ENCODE data around the gene WNK1. TPM values are rescaled to one million over a fixed set of nuclear protein-coding genes. Genes with fewer than 3 reads are reported as not detected.
"Not testable (repeated sequence)": the region's sequence is repeated elsewhere in the genome, so short reads cannot be mapped to it uniquely, and the experiment has no call there.

WNK1 gene
- total and polyA plus RNA-seq, 2 donors (not counting 3 experiments of a cell fraction or from before 2014, with no cell fraction given): 46.3 to 108 TPM

DNA sequence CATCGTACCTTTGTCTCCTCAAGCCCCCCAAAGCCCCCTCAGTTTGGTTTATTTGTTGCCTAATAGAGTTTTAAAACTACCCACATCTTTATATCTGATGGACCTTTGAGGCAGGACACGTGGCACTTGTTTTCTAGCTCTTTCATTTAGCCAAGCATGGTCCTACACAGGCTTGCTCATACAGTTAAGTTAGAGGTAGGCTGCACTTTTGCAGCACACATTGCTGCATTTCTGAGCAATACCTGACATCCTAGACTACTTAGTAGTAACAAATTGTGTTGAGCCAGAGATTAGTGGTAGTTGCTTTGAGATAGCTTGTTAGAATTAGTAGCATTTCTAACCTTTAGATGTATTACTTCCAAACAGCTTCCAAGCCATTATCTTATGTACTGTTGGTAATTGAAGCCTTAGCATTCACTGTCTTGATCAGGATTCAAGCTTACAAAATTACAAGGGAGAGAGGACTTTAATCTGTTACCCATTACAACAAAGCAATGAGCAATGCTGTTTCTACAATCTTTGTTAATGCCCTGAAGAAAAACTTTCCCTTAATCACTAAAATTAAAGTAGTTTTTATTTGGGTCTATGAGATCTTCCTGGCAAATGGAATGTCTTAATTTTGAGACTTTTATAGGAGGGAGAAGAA lies 96.6 kb downstream of the WNK1 start:
- DNase-seq (ENCODE audit: low read depth, low spot score): no peak
- intact Hi-C loops (cut with micrococcal nuclease): no loop called here
- H3K9me3 ChIP-seq (replicated peaks; ENCODE audit: control insufficient read depth, insufficient read depth, low read length): no peaks in the 10 kb centered on the region
- no peak overlapping the region for H3K4me2 ChIP-seq (ENCODE audit: insufficient read depth, low read length)
- H3K27me3 ChIP-seq (ENCODE audit: control insufficient read depth in 2 of 2, insufficient read depth in 2 of 2, low read length in 2 of 2): no peaks in the 10 kb centered on the region
- TF ChIP-seq MYC (IDR thresholded peaks at IDR 0.05; ENCODE audit: low read depth, low read length): no peak
- TF ChIP-seq POLR2AphosphoS5 (IDR thresholded peaks at IDR 0.05; ENCODE audit: insufficient read depth, low read depth, low read length): no peak
- TF ChIP-seq EZH2 (IDR thresholded peaks at IDR 0.05; ENCODE audit: borderline replicate concordance, low read depth, low read length, severe bottlenecking): no peak
- no peak for TF ChIP-seq JUN (IDR thresholded peaks at IDR 0.05; ENCODE audit: borderline replicate concordance, insufficient read depth, insufficient read length, low read depth)
- TF ChIP-seq, protein P1, sequence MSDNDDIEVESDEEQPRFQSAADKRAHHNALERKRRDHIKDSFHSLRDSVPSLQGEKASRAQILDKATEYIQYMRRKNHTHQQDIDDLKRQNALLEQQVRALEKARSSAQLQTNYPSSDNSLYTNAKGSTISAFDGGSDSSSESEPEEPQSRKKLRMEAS (IDR thresholded peaks at IDR 0.05; ENCODE audit: insufficient read depth, insufficient read length): no peak
- TF ChIP-seq POLR2A (IDR thresholded peaks at IDR 0.05; ENCODE audit: low read depth, low read length): no peak
- TF ChIP-seq, protein P2, sequence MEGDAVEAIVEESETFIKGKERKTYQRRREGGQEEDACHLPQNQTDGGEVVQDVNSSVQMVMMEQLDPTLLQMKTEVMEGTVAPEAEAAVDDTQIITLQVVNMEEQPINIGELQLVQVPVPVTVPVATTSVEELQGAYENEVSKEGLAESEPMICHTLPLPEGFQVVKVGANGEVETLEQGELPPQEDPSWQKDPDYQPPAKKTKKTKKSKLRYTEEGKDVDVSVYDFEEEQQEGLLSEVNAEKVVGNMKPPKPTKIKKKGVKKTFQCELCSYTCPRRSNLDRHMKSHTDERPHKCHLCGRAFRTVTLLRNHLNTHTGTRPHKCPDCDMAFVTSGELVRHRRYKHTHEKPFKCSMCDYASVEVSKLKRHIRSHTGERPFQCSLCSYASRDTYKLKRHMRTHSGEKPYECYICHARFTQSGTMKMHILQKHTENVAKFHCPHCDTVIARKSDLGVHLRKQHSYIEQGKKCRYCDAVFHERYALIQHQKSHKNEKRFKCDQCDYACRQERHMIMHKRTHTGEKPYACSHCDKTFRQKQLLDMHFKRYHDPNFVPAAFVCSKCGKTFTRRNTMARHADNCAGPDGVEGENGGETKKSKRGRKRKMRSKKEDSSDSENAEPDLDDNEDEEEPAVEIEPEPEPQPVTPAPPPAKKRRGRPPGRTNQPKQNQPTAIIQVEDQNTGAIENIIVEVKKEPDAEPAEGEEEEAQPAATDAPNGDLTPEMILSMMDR (IDR thresholded peaks at IDR 0.05; ENCODE audit: extremely low read depth in 1 of 2, insufficient read depth in 1 of 2, low read depth in 1 of 2, low read length in 2 of 2): no peak
- TF ChIP-seq GATA2 (IDR thresholded peaks at IDR 0.05; ENCODE audit: insufficient read depth, insufficient read length, low read depth, low read length): no peak
- no peak for TF ChIP-seq FOS (IDR thresholded peaks at IDR 0.05; ENCODE audit: borderline replicate concordance, insufficient read depth, low read length)
- FAIRE-seq: no peak
- H3K4me3 ChIP-seq (replicated peaks in 1 of 3; ENCODE audit: insufficient read depth in 1 of 3, low read depth in 1 of 3, low read length in 3 of 3): no peak overlapping the region
- POLR2A ChIA-PET: no interaction called here
- no peaks in the 10 kb centered on the region for H3K36me3 ChIP-seq (ENCODE audit: control insufficient read depth in 2 of 2, extremely low read depth in 1 of 2, insufficient read depth in 2 of 2, low read length in 2 of 2)
- CTCF ChIA-PET: no interaction called here
- no peak overlapping the region for H2AFZ ChIP-seq (ENCODE audit: low read depth, low read length)
- peaks cover 12% of the 10 kb centered on the region for H3K4me1 ChIP-seq (ENCODE audit: control insufficient read depth, extremely low read depth, insufficient read depth, low read length)
- peaks cover 3% of the 10 kb centered on the region for H4K20me1 ChIP-seq (replicated peaks; ENCODE audit: control insufficient read depth, extremely low read depth, insufficient read depth, low read length)
- H3K9me1 ChIP-seq (replicated peaks; ENCODE audit: control insufficient read depth, extremely low read depth, insufficient read depth, low read length): no peaks in the 10 kb centered on the region
- dilution Hi-C loops (cut with MboI; ENCODE audit: extremely low pct_ligation_motif_present, low sequenced_read_pairs): no loop called here
- H3K9ac ChIP-seq (replicated peaks; ENCODE audit: extremely low read depth, insufficient read depth, low read length): no peak overlapping the region
- peaks cover 30% of the 10 kb centered on the region for H3K79me2 ChIP-seq (ENCODE audit: control insufficient read depth, insufficient read depth, low read length)
- no TSS peak for BruUV-seq (replicated peaks)
- no peak overlapping the region for H3K27ac ChIP-seq (ENCODE audit: insufficient read depth, low read depth, low read length)

DNA sequence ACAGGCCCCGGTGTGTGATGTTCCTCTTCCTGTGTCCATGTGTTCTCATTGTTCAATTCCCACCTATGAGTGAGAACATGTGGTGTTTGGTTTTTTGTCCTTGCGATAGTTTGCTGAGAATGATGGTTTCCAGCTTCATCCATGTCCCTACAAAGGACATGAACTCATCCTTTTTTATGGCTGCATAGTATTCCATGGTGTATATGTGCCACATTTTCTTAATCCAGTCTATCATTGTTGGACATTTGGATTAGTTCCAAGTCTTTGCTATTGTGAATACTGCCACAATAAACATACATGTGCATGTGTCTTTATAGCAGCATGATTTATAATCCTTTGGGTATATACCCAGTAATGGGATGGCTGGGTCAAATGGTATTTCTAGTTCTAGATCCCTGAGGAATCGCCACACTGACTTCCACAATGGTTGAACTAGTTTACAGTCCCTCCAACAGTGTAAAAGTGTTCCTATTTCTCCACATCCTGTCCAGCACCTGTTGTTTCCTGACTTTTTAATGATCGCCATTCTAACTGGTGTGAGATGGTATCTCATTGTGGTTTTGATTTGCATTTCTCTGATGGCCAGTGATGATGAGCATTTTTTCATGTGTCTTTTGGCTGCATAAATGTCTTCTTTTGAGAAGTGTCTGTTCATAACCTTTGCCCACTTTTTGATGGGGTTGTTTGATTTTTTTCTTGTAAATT lies 97.5 kb downstream of the WNK1 start:
- H2AFZ ChIP-seq (ENCODE audit: low read depth, low read length); H3K9me1 ChIP-seq (replicated peaks; ENCODE audit: control insufficient read depth, extremely low read depth, insufficient read depth, low read length); FAIRE-seq; BruUV-seq (replicated peaks); POLR2A ChIA-PET; H4K20me1 ChIP-seq (replicated peaks; ENCODE audit: control insufficient read depth, extremely low read depth, insufficient read depth, low read length); dilution Hi-C loops (cut with MboI; ENCODE audit: extremely low pct_ligation_motif_present, low sequenced_read_pairs); H3K27ac ChIP-seq (ENCODE audit: insufficient read depth, low read depth, low read length); H3K4me3 ChIP-seq (replicated peaks in 1 of 3; ENCODE audit: insufficient read depth in 1 of 3, low read depth in 1 of 3, low read length in 3 of 3); CTCF ChIA-PET; H3K4me2 ChIP-seq (ENCODE audit: insufficient read depth, low read length); H3K36me3 ChIP-seq (ENCODE audit: control insufficient read depth in 2 of 2, extremely low read depth in 1 of 2, insufficient read depth in 2 of 2, low read length in 2 of 2); DNase-seq (ENCODE audit: low read depth, low spot score); H3K9me3 ChIP-seq (replicated peaks; ENCODE audit: control insufficient read depth, insufficient read depth, low read length); H3K27me3 ChIP-seq (ENCODE audit: control insufficient read depth in 2 of 2, insufficient read depth in 2 of 2, low read length in 2 of 2); H3K9ac ChIP-seq (replicated peaks; ENCODE audit: extremely low read depth, insufficient read depth, low read length); intact Hi-C loops (cut with micrococcal nuclease): not testable (repeated sequence)
- Histone ChIP-seq H3K4me1 (ENCODE audit: control insufficient read depth, extremely low read depth, insufficient read depth, low read length) (peaks cover 12% of the 10 kb centered on the region), H3K79me2 (ENCODE audit: control insufficient read depth, insufficient read depth, low read length) (peaks cover 30% of the 10 kb centered on the region)

Data from endothelial cell of umbilical vein (primary cell).